Measurements from ENCODE around the gene CRTC1.

GRCh38 chr19:18784786-18785120 lies 101.3 kb downstream of the CRTC1 start:
- TF ChIP-seq RAD21 (IDR thresholded peaks at IDR 0.05), result no peak
- TF ChIP-seq CTCF (IDR thresholded peaks at IDR 0.05; ENCODE audit: low read depth, low read length, missing input control), result no peak
- TF ChIP-seq, protein P1, sequence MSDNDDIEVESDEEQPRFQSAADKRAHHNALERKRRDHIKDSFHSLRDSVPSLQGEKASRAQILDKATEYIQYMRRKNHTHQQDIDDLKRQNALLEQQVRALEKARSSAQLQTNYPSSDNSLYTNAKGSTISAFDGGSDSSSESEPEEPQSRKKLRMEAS (IDR thresholded peaks at IDR 0.05), result no peak
- TF ChIP-seq SP1 (IDR thresholded peaks at IDR 0.05), result no peak
- TF ChIP-seq FOXA1 (IDR thresholded peaks at IDR 0.05), result no peak

Measured in liver (tissue), 3 donors.